Esophagus squamous epithelium (tissue), 5 donors: ENCODE data around the gene GREM2. TPM values are rescaled to one million over a fixed set of nuclear protein-coding genes. Genes with fewer than 3 reads are reported as not detected.

Experiments used
- DNase-seq: peaks from one replicate; lab custom pipeline; 2025; lab: John Stamatoyannopoulos, UW
- H3K27ac ChIP-seq, 4 donors: fragments of 200-600 bp; sonication (generic); one replicate each; pipeline ENCODE4 v1.5.1; 2016 to 2019; ENCODE audit warnings: mild to moderate bottlenecking in 1 of 4
- H3K27me3 ChIP-seq, 4 donors: fragments of 200-600 bp; sonication (generic); 1 replicate in 3 of 4; 2 replicates in 1 of 4; pipeline versions ENCODE4 v1.5.1 to v1.6.0; 2017 to 2021; ENCODE audit warnings: antibody characterized with exemption in 1 of 4
- H3K36me3 ChIP-seq, 3 donors: fragments of 200-600 bp; sonication (generic); one replicate each; pipeline ENCODE4 v1.5.1; 2016 to 2019
- H3K4me1 ChIP-seq, 3 donors: fragments of 200-600 bp; sonication (generic); one replicate each; pipeline ENCODE4 v1.5.1; 2017 to 2019
- H3K4me3 ChIP-seq, 4 donors: fragments of 200-600 bp; sonication (generic); 1 replicate in 3 of 4; 2 replicates in 1 of 4; pipeline ENCODE4 v1.5.1; 2016 to 2019; ENCODE audit warnings: mild to moderate bottlenecking in 2 of 4, moderate library complexity in 1 of 4
- H3K9me3 ChIP-seq, 3 donors: fragments of 200-600 bp; sonication (generic); one replicate each; pipeline ENCODE4 v1.5.1; 2016 to 2019
- POLR2A ChIP-seq, 4 donors: fragments of 450-650 bp; IDR thresholded peaks; one replicate each; pipeline ENCODE4 v1.6.1; 2017; ENCODE audit warnings: antibody characterized with exemption in 4 of 4, mild to moderate bottlenecking in 4 of 4, moderate library complexity in 3 of 4
- WGBS, 2 donors: methylation state at CpG; one replicate each; pipeline ENCODE4 v1.1.5; 2018; 5-methylcytosine and 5-hydroxymethylcytosine counted together
- intact Hi-C: fragments of 100-400 bp; cut with DNase I; formaldehyde crosslinking; loops from one replicate; pipeline ENCODE4 v1.15.0; 2022
- total RNA-seq, 4 donors: library from RNA; depleted of rRNA; stranded (reverse); fragments of >200 nt; gene quantifications; one replicate each; pipeline ENCODE4 v1.1.0, GENCODE V29; 2016
- TF ChIP-seq, protein P1 (sequence below), 6 experiments: fragments of 450-650 bp in 4 of 6; fragments of 200-600 bp in 2 of 6; sonication (generic) in 2 of 6; IDR thresholded peaks; one replicate each; pipeline ENCODE4 v1.5.1; 2016 to 2019; ENCODE audit warnings: antibody characterized with exemption in 6 of 6, mild to moderate bottlenecking in 4 of 6, moderate library complexity in 4 of 6
- donor health status: DM: yes; HTN: yes; CAD: no.

Gene GREM2
- total RNA-seq, 4 donors from 2014 or later = 0.45 to 8.8 (median 0.74) TPM

DNA sequence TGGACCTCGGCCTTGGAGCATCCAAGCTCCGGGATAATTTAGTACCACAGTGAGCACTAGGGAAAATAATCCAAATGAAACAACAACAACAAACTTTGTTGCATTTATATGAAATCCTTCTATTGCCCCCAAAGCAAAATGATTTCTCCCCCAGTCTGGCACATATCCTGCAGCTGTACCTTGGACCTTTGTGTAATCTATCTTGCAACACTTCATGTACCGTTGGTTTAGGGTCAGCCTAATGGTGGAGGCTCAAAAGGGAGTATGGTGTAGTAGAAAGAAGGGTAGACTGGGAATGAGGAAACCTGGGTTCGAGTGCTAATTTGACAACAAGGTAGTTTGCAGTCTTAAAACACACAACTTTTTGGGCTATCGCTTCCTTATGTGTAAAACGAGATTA is 12.1 kb downstream of the GREM2 start:
- Histone ChIP-seq H3K9me3 (no peaks in the 10 kb centered on the region), H3K4me3 (no peak overlapping the region), H3K27ac (peak overlapping the region in 1 of 4 donors; percentile 64), H3K4me1 (peaks cover 0 to 15% (median 0%) of the 10 kb centered on the region in 3 donors), H3K27me3 (no peaks in the 10 kb centered on the region), H3K36me3 (no peaks in the 10 kb centered on the region)
- intact Hi-C loops = no loop called here
- no peak for TF ChIP-seq POLR2A (IDR thresholded peaks at IDR 0.05)
- TF ChIP-seq, protein P1, sequence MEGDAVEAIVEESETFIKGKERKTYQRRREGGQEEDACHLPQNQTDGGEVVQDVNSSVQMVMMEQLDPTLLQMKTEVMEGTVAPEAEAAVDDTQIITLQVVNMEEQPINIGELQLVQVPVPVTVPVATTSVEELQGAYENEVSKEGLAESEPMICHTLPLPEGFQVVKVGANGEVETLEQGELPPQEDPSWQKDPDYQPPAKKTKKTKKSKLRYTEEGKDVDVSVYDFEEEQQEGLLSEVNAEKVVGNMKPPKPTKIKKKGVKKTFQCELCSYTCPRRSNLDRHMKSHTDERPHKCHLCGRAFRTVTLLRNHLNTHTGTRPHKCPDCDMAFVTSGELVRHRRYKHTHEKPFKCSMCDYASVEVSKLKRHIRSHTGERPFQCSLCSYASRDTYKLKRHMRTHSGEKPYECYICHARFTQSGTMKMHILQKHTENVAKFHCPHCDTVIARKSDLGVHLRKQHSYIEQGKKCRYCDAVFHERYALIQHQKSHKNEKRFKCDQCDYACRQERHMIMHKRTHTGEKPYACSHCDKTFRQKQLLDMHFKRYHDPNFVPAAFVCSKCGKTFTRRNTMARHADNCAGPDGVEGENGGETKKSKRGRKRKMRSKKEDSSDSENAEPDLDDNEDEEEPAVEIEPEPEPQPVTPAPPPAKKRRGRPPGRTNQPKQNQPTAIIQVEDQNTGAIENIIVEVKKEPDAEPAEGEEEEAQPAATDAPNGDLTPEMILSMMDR (IDR thresholded peaks at IDR 0.05) = no peak
- DNase-seq = no peak
- WGBS, 2 donors = 76% methylated on average over 6 of the region's 6 CpGs

DNA sequence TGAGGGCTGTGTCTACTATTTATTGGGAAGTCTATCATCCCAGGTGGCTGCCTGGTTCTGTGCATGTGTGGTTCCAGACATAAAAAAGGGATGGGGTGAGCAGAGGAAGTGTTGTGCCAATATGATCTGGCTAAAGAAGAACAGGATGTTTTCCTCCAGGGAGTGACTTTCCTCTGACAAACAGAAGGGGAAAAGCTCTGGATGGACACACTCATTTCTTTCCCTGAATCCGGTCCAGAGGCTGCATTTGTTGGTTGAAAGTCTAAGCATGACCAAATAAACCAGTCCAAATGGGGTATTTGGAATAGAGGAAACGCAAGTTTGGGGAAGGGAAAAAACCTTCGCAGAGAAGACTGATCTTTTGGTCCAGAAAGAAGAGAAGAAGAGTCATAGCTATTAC is 12.7 kb downstream of the GREM2 start:
- Histone ChIP-seq H3K27ac (peak overlapping the region in 1 of 4 donors; percentile 64), H3K9me3 (no peaks in the 10 kb centered on the region), H3K4me1 (peaks cover 0 to 15% (median 0%) of the 10 kb centered on the region in 3 donors), H3K36me3 (no peaks in the 10 kb centered on the region), H3K27me3 (no peaks in the 10 kb centered on the region), H3K4me3 (no peak overlapping the region)
- DNase-seq = no peak
- intact Hi-C loops = no loop called here
- 72 to 77% methylated on average over 3 of the region's 3 CpGs for whole genome bisulfite sequencing, 2 donors
- TF ChIP-seq POLR2A (IDR thresholded peaks at IDR 0.05) = no peak
- TF ChIP-seq, protein P1 (IDR thresholded peaks at IDR 0.05) = no peak

DNA sequence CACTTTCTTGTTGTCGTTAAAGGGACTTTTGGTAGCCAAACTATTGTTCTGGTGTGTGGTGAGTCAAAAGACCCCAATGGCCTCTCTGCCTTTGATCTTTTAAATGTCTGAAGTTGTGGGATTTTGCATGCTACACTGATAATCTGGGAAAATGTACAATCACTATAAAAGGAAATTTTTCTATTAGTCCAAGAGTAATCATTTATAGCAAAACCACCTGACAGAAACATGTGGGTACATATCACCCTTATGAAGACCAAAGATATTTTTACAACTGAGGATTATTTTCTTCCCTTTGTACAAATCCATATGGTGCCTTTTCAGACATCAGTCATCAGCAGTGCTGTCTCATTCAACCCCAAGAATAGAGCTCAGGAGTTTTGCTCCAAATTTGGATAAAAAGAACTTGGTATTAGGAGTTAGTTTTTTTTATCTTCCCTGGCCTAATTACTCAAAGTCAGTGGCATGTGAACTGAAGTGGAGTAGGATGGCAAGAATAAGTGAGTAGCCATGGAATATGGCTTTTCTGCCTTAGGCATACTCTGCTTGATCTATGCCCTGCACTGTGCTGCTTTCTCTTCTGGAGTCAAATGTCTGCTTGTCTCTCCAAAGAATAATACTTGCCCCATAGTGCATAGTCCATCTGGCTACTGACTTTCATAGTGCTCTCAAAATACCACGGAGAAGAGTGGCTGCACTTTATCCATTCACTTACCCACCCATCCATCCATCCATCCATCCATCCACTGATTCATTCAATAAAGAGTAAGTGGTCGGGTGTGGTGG is 13.5 kb downstream of the GREM2 start:
- TF ChIP-seq, protein P1 (IDR thresholded peaks at IDR 0.05) = no peak
- no peak for TF ChIP-seq POLR2A (IDR thresholded peaks at IDR 0.05)
- WGBS, 2 donors = 42 to 61% methylated on average over 3 of the region's 3 CpGs
- Histone ChIP-seq H3K4me3 (no peak overlapping the region), H3K9me3 (no peaks in the 10 kb centered on the region), H3K27me3 (no peaks in the 10 kb centered on the region), H3K36me3 (no peaks in the 10 kb centered on the region), H3K4me1 (peaks cover 0 to 15% (median 0%) of the 10 kb centered on the region in 3 donors), H3K27ac (peak overlapping the region in 3 of 4 donors; percentile 50 to 64 (median 62))
- no peak for DNase-seq
- intact Hi-C loops = no loop called here

DNA sequence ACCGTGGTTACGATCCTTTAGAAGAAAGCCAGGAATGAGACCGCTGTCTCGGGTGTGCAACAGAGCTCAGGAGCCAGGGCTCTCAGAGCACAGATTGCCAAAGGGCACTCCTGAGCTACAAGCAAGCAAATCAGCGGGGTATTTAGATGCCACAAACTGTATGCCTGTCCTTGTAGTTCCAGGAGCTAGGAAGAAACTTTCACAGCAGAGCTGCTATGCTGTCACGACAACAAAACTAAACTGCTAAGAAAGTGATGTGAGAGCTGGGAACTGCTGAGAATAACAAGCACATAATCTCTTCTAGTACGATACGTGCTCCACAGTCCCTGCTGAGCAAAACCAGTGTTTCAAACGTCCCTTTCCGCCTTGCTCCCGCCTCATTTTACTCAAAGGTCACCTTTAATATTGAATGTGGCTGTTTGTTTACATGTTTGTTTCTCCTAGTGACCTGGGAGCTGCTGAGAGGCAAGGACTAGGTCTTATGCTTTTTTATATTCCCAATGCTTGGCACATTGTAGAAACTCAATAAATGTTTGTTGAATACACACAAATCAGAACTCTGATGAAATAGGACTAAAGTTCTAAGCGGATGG is 14.7 kb downstream of the GREM2 start:
- peak overlapping the region in 3 of 4 donors; percentile 50 to 64 (median 62) for H3K27ac ChIP-seq
- TF ChIP-seq, protein P1 (IDR thresholded peaks at IDR 0.05) = no peak
- TF ChIP-seq POLR2A (IDR thresholded peaks at IDR 0.05) = no peak
- H3K4me1 ChIP-seq = peaks cover 0 to 15% (median 0%) of the 10 kb centered on the region in 3 donors
- no peaks in the 10 kb centered on the region for H3K27me3 ChIP-seq
- H3K4me3 ChIP-seq = peak overlapping the region in 3 of 4 donors; percentile 3 to 44 (median 7)
- no peak for DNase-seq
- H3K9me3 ChIP-seq = peaks cover 0 to 3% (median 0%) of the 10 kb centered on the region in 3 donors
- 26 to 31% methylated on average over 12 of the region's 12 CpGs for WGBS, 2 donors
- no peaks in the 10 kb centered on the region for H3K36me3 ChIP-seq
- intact Hi-C loops = no loop called here

DNA sequence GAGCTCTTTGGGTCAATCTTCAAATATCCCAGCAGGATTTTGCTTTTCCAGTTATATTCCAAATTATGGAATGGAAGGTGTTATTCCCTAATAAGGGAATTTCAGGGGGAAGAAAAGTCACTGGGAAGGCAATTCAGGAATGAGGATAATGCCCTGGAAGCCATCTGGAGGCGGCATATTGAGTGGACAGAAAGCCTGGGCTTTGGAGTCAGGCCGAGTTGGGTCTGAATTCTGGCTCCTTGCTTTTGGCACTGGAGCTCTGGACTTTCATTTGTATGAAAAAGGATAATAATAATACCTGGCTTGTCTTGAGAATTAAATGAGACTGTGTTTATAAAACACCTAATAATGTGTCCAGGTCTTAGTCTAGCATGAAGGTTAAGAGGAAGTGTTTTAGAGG is 16.5 kb downstream of the GREM2 start:
- Histone ChIP-seq H3K27me3 (no peaks in the 10 kb centered on the region), H3K27ac (no peak overlapping the region), H3K9me3 (peaks cover 0 to 3% (median 0%) of the 10 kb centered on the region in 3 donors), H3K36me3 (no peaks in the 10 kb centered on the region), H3K4me1 (peaks cover 0 to 15% (median 0%) of the 10 kb centered on the region in 3 donors), H3K4me3 (no peak overlapping the region)
- no peak for DNase-seq
- 57 to 70% methylated on average over 2 of the region's 2 CpGs for WGBS, 2 donors
- no peak for TF ChIP-seq POLR2A (IDR thresholded peaks at IDR 0.05)
- TF ChIP-seq, protein P1 (IDR thresholded peaks at IDR 0.05) = no peak
- intact Hi-C loops = no loop called here
